ENCODE results near the gene ANXA1. TPM values are rescaled to one million over a fixed set of nuclear protein-coding genes. Genes with fewer than 3 reads are reported as not detected.
"Not testable (repeated sequence)": the region's sequence is repeated elsewhere in the genome, so short reads cannot be mapped to it uniquely, and the experiment has no call there.

ANXA1 gene
- total RNA-seq, 1 donor, result 653 TPM

GRCh38 chr9:73170185-73170957, 18.7 kb downstream of the ANXA1 start:
- Histone ChIP-seq H3K4me1 (ENCODE audit: insufficient read depth, low read length) (no peaks in the 10 kb centered on the region), H3K4me3 (ENCODE audit: low read length) (no peak overlapping the region), H3K27me3 (ENCODE audit: insufficient read depth, low read length) (no peaks in the 10 kb centered on the region), H3K9me3 (ENCODE audit: low read depth, low read length) (no peaks in the 10 kb centered on the region)

GRCh38 chr9:73172901-73173215, 21.2 kb downstream of the ANXA1 start:
- Histone ChIP-seq H3K27me3 (ENCODE audit: insufficient read depth, low read length) (no peaks in the 10 kb centered on the region), H3K9me3 (ENCODE audit: low read depth, low read length) (no peaks in the 10 kb centered on the region), H3K4me1 (ENCODE audit: insufficient read depth, low read length) (no peaks in the 10 kb centered on the region), H3K4me3 (ENCODE audit: low read length) (no peak overlapping the region)

- Histone ChIP-seq H3K4me1 (ENCODE audit: insufficient read depth, low read length) (no peaks in the 10 kb centered on the region), H3K27me3 (ENCODE audit: insufficient read depth, low read length) (no peaks in the 10 kb centered on the region), H3K9me3 (ENCODE audit: low read depth, low read length) (no peaks in the 10 kb centered on the region), H3K4me3 (ENCODE audit: low read length) (no peak overlapping the region)
Observed at GRCh38 chr9:73173557-73174329, 22.1 kb downstream of the ANXA1 start.

GRCh38 chr9:73174330-73174980, 22.8 kb downstream of the ANXA1 start:
- no peaks in the 10 kb centered on the region for H3K4me1 ChIP-seq (ENCODE audit: insufficient read depth, low read length)
- H3K9me3 ChIP-seq (ENCODE audit: low read depth, low read length), result no peaks in the 10 kb centered on the region
- H3K4me3 ChIP-seq (ENCODE audit: low read length), result no peak overlapping the region
- no peaks in the 10 kb centered on the region for H3K27me3 ChIP-seq (ENCODE audit: insufficient read depth, low read length)

- no peaks in the 10 kb centered on the region for H3K4me1 ChIP-seq (ENCODE audit: insufficient read depth, low read length)
- H3K27me3 ChIP-seq (ENCODE audit: insufficient read depth, low read length), result no peaks in the 10 kb centered on the region
- no peaks in the 10 kb centered on the region for H3K9me3 ChIP-seq (ENCODE audit: low read depth, low read length)
- no peak overlapping the region for H3K4me3 ChIP-seq (ENCODE audit: low read length)
Observed at GRCh38 chr9:73176450-73176875, 24.8 kb downstream of the ANXA1 start.

GRCh38 chr9:73178044-73178443, 26.4 kb downstream of the ANXA1 start:
- Histone ChIP-seq H3K4me3 (ENCODE audit: low read length) (no peak overlapping the region), H3K27me3 (ENCODE audit: insufficient read depth, low read length) (no peaks in the 10 kb centered on the region), H3K4me1 (ENCODE audit: insufficient read depth, low read length) (no peaks in the 10 kb centered on the region), H3K9me3 (ENCODE audit: low read depth, low read length) (no peaks in the 10 kb centered on the region)

- Histone ChIP-seq H3K4me3 (ENCODE audit: low read length) (no peak overlapping the region), H3K27me3 (ENCODE audit: insufficient read depth, low read length) (no peaks in the 10 kb centered on the region), H3K4me1 (ENCODE audit: insufficient read depth, low read length) (no peaks in the 10 kb centered on the region), H3K9me3 (ENCODE audit: low read depth, low read length) (no peaks in the 10 kb centered on the region)
Observed at GRCh38 chr9:73179589-73179988, 27.9 kb downstream of the ANXA1 start.

- Histone ChIP-seq H3K27me3 (ENCODE audit: insufficient read depth, low read length) (no peaks in the 10 kb centered on the region), H3K4me3 (ENCODE audit: low read length) (no peak overlapping the region), H3K9me3 (ENCODE audit: low read depth, low read length) (no peaks in the 10 kb centered on the region), H3K4me1 (ENCODE audit: insufficient read depth, low read length) (no peaks in the 10 kb centered on the region)
Observed at GRCh38 chr9:73180403-73180802, 28.7 kb downstream of the ANXA1 start.

GRCh38 chr9:73182928-73183327, 31.3 kb downstream of the ANXA1 start:
- Histone ChIP-seq H3K9me3 (ENCODE audit: low read depth, low read length) (no peaks in the 10 kb centered on the region), H3K4me3 (ENCODE audit: low read length) (no peak overlapping the region), H3K4me1 (ENCODE audit: insufficient read depth, low read length) (no peaks in the 10 kb centered on the region), H3K27me3 (ENCODE audit: insufficient read depth, low read length) (peaks cover 6% of the 10 kb centered on the region)

- Histone ChIP-seq H3K9me3 (ENCODE audit: low read depth, low read length) (no peaks in the 10 kb centered on the region), H3K4me3 (ENCODE audit: low read length) (no peak overlapping the region), H3K27me3 (ENCODE audit: insufficient read depth, low read length) (peaks cover 6% of the 10 kb centered on the region), H3K4me1 (ENCODE audit: insufficient read depth, low read length) (no peaks in the 10 kb centered on the region)
Observed at GRCh38 chr9:73183428-73183827, 31.8 kb downstream of the ANXA1 start.

GRCh38 chr9:73183917-73184861, 32.5 kb downstream of the ANXA1 start:
- Histone ChIP-seq H3K27me3 (ENCODE audit: insufficient read depth, low read length) (peaks cover 6% of the 10 kb centered on the region), H3K9me3 (ENCODE audit: low read depth, low read length) (no peaks in the 10 kb centered on the region), H3K4me1 (ENCODE audit: insufficient read depth, low read length) (no peaks in the 10 kb centered on the region), H3K4me3 (ENCODE audit: low read length) (no peak overlapping the region)

- H3K4me1 ChIP-seq (ENCODE audit: insufficient read depth, low read length), result not testable (repeated sequence)
Observed at GRCh38 chr9:73191109-73191508, 39.4 kb downstream of the ANXA1 start.

GRCh38 chr9:73194284-73194683, 42.6 kb downstream of the ANXA1 start:
- Histone ChIP-seq H3K4me1 (ENCODE audit: insufficient read depth, low read length) (no peaks in the 10 kb centered on the region), H3K9me3 (ENCODE audit: low read depth, low read length) (no peaks in the 10 kb centered on the region), H3K27me3 (ENCODE audit: insufficient read depth, low read length) (no peaks in the 10 kb centered on the region), H3K4me3 (ENCODE audit: low read length) (no peak overlapping the region)

More at GRCh38 chr9:73191109-73191508, 39.4 kb downstream of the ANXA1 start:
- not testable (repeated sequence) for H3K4me3 ChIP-seq (ENCODE audit: low read length); H3K9me3 ChIP-seq (ENCODE audit: low read depth, low read length); H3K27me3 ChIP-seq (ENCODE audit: insufficient read depth, low read length)

GRCh38 chr9:73199448-73199847, 47.8 kb downstream of the ANXA1 start:
- no peaks in the 10 kb centered on the region for H3K9me3 ChIP-seq (ENCODE audit: low read depth, low read length)
- H3K27me3 ChIP-seq (ENCODE audit: insufficient read depth, low read length), result no peaks in the 10 kb centered on the region
- peaks cover 6% of the 10 kb centered on the region for H3K4me1 ChIP-seq (ENCODE audit: insufficient read depth, low read length)
- H3K4me3 ChIP-seq (ENCODE audit: low read length), result no peak overlapping the region

All from mononuclear cell (primary cell).